Measurements from ENCODE around the gene ARVCF.
A peak's percentile ranks its signal among the peaks of the same experiment; 100 is the strongest.

Gene ARVCF

GRCh38 chr22:19974268-19974861 lies 42.3 kb downstream of the ARVCF start:
- no peak overlapping the region for H4K91ac ChIP-seq (ENCODE audit: low read depth, low read length, poor library complexity)
- H3K27me3 ChIP-seq (ENCODE audit: control insufficient read depth in 3 of 3, insufficient read depth in 3 of 3, low read depth in 1 of 3, low read length in 3 of 3), result no peaks in the 10 kb centered on the region
- WGBS, 2 donors (ENCODE audit: extremely low coverage in 2 of 2, insufficient read length in 2 of 2, insufficient replicate concordance in 1 of 2), result no CpG with 5 or more reads among the region's 11 CpGs
- no peaks in the 10 kb centered on the region for H3K9me3 ChIP-seq (replicated peaks in 1 of 2; ENCODE audit: control insufficient read depth in 2 of 2, insufficient read depth in 1 of 2, low read depth in 1 of 2, low read length in 2 of 2)
- no peak overlapping the region for H2BK15ac ChIP-seq (ENCODE audit: low read length)
- no peak overlapping the region for H2BK120ac ChIP-seq (ENCODE audit: low read depth, low read length)
- H3K4me1 ChIP-seq (ENCODE audit: control insufficient read depth in 2 of 2, insufficient read depth in 1 of 2, low read depth in 1 of 2, low read length in 2 of 2), result peaks cover 15 to 17% of the 10 kb centered on the region in 2 donors
- H3K14ac ChIP-seq (ENCODE audit: low read length), result no peak overlapping the region
- H3K36me3 ChIP-seq (replicated peaks in 1 of 2; ENCODE audit: control insufficient read depth in 2 of 2, insufficient read depth in 2 of 2, low read length in 2 of 2), result peaks cover 53 to 91% of the 10 kb centered on the region in 2 donors
- DNase-seq (ENCODE audit: low spot score), result peak; percentile 76
- H2BK12ac ChIP-seq (ENCODE audit: low read length), result no peak overlapping the region
- H3K4me2 ChIP-seq (ENCODE audit: insufficient read depth, low read length, poor library complexity, severe bottlenecking), result no peak overlapping the region
- H3K23ac ChIP-seq (ENCODE audit: low read depth, low read length, poor library complexity), result peak overlapping the region; percentile 50
- peak overlapping the region; percentile 73 for H3K18ac ChIP-seq (ENCODE audit: low read length)
- H3K79me1 ChIP-seq (ENCODE audit: low read depth, low read length), result peaks cover 2% of the 10 kb centered on the region
- no peak overlapping the region for H3K4me3 ChIP-seq (ENCODE audit: low read length in 2 of 2)
- H4K8ac ChIP-seq (ENCODE audit: low read depth, low read length), result no peak overlapping the region
- H3K4ac ChIP-seq (ENCODE audit: low read length), result no peak overlapping the region
- H2BK5ac ChIP-seq (ENCODE audit: low read length), result no peak overlapping the region
- H3K9ac ChIP-seq (ENCODE audit: low read depth, low read length, poor library complexity), result no peak overlapping the region
- H3K27ac ChIP-seq (replicated peaks; ENCODE audit: low read length), result no peak overlapping the region
- no peak overlapping the region for H2AK5ac ChIP-seq (ENCODE audit: low read depth, low read length)
- no peak overlapping the region for H2AFZ ChIP-seq (ENCODE audit: low read length)

- H3K23ac ChIP-seq (ENCODE audit: low read depth, low read length, poor library complexity), result peak overlapping the region; percentile 21
- H2BK12ac ChIP-seq (ENCODE audit: low read length), result peak overlapping the region; percentile 7
- no peak overlapping the region for H3K4me3 ChIP-seq (ENCODE audit: low read length in 2 of 2)
- WGBS, 2 donors (ENCODE audit: extremely low coverage in 2 of 2, insufficient read length in 2 of 2, insufficient replicate concordance in 1 of 2), result no CpG with 5 or more reads among the region's 46 CpGs
- H4K91ac ChIP-seq (ENCODE audit: low read depth, low read length, poor library complexity), result no peak overlapping the region
- no peaks in the 10 kb centered on the region for H3K79me1 ChIP-seq (ENCODE audit: low read depth, low read length)
- H2AFZ ChIP-seq (ENCODE audit: low read length), result no peak overlapping the region
- no peaks in the 10 kb centered on the region for H3K9me3 ChIP-seq (replicated peaks in 1 of 2; ENCODE audit: control insufficient read depth in 2 of 2, insufficient read depth in 1 of 2, low read depth in 1 of 2, low read length in 2 of 2)
- H3K4me2 ChIP-seq (ENCODE audit: insufficient read depth, low read length, poor library complexity, severe bottlenecking), result no peak overlapping the region
- H3K9ac ChIP-seq (ENCODE audit: low read depth, low read length, poor library complexity), result peak overlapping the region; percentile 53
- H3K14ac ChIP-seq (ENCODE audit: low read length), result no peak overlapping the region
- no peak overlapping the region for H4K8ac ChIP-seq (ENCODE audit: low read depth, low read length)
- H3K4me1 ChIP-seq (ENCODE audit: control insufficient read depth in 2 of 2, insufficient read depth in 1 of 2, low read depth in 1 of 2, low read length in 2 of 2), result peaks cover 15 to 19% of the 10 kb centered on the region in 2 donors
- no peak overlapping the region for H3K27ac ChIP-seq (replicated peaks; ENCODE audit: low read length)
- H3K36me3 ChIP-seq (replicated peaks in 1 of 2; ENCODE audit: control insufficient read depth in 2 of 2, insufficient read depth in 2 of 2, low read length in 2 of 2), result peaks cover 47 to 88% of the 10 kb centered on the region in 2 donors
- H2BK5ac ChIP-seq (ENCODE audit: low read length), result no peak overlapping the region
- no peak overlapping the region for H2BK15ac ChIP-seq (ENCODE audit: low read length)
- peak overlapping the region; percentile 39 for H3K18ac ChIP-seq (ENCODE audit: low read length)
- H3K4ac ChIP-seq (ENCODE audit: low read length), result no peak overlapping the region
- H3K27me3 ChIP-seq (ENCODE audit: control insufficient read depth in 3 of 3, insufficient read depth in 3 of 3, low read depth in 1 of 3, low read length in 3 of 3), result no peaks in the 10 kb centered on the region
- H2BK120ac ChIP-seq (ENCODE audit: low read depth, low read length), result no peak overlapping the region
- no peak for DNase-seq (ENCODE audit: low spot score)
- H2AK5ac ChIP-seq (ENCODE audit: low read depth, low read length), result peak overlapping the region; percentile 11
These were observed 42.9 kb downstream of the ARVCF start for GRCh38 chr22:19973551-19974267.

DNA sequence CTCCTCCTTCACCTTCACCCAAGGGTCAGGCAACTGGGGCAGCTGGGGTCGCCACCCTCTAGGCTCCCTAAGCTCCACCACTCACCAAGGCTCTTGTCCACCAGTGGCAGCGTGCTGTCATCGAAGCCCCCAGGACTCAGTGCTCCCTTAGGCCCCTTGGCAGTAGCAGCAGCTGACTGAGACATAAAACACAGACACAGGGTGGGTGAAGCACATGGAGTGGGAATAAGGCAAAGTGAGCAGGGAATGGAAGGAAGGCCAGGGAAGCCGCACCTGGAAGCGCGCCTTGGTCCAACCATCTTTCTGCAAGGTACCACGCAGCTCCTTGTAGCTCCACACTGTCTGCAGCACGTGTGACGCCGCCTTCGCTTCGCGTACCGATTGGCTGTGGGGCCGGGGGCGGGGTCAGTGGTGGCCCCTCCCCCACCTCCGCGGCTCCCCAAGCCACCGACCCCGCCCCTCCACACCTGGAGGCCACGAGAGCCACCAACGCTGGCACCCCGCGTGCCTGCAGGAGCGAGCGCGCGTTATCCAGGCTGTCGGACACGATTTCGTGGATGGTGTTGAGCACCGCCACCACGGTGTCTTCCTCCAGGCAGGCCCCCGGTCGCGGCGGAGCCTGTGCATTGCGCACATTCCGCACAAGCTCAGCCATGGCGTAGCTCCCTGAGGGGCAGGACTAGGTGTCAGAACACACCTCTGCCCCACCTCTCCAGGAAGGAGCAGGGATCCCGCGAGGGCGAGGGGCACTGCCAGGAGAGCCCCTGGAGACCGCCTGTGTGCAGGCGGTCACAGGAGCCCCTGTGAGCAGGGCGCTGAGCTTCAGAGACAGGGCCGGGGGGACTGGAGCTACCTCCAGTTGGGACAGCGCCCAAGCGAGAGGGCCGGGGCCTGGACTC lies 43.7 kb downstream of the ARVCF start:
- DNase-seq (ENCODE audit: low spot score), result no peak
- H3K9me3 ChIP-seq (replicated peaks in 1 of 2; ENCODE audit: control insufficient read depth in 2 of 2, insufficient read depth in 1 of 2, low read depth in 1 of 2, low read length in 2 of 2), result no peaks in the 10 kb centered on the region
- no peak overlapping the region for H3K4me3 ChIP-seq (ENCODE audit: low read length in 2 of 2)
- no CpG with 5 or more reads among the region's 50 CpGs for WGBS, 2 donors (ENCODE audit: extremely low coverage in 2 of 2, insufficient read length in 2 of 2, insufficient replicate concordance in 1 of 2)
- H3K14ac ChIP-seq (ENCODE audit: low read length), result peak overlapping the region; percentile 50
- no peak overlapping the region for H4K91ac ChIP-seq (ENCODE audit: low read depth, low read length, poor library complexity)
- H3K79me1 ChIP-seq (ENCODE audit: low read depth, low read length), result no peaks in the 10 kb centered on the region
- no peak overlapping the region for H2BK120ac ChIP-seq (ENCODE audit: low read depth, low read length)
- H2AFZ ChIP-seq (ENCODE audit: low read length), result no peak overlapping the region
- H3K4me2 ChIP-seq (ENCODE audit: insufficient read depth, low read length, poor library complexity, severe bottlenecking), result no peak overlapping the region
- H2BK12ac ChIP-seq (ENCODE audit: low read length), result peak overlapping the region; percentile 52
- H2AK5ac ChIP-seq (ENCODE audit: low read depth, low read length), result no peak overlapping the region
- H2BK15ac ChIP-seq (ENCODE audit: low read length), result no peak overlapping the region
- peak overlapping the region; percentile 3 for H3K23ac ChIP-seq (ENCODE audit: low read depth, low read length, poor library complexity)
- H3K36me3 ChIP-seq (replicated peaks in 1 of 2; ENCODE audit: control insufficient read depth in 2 of 2, insufficient read depth in 2 of 2, low read length in 2 of 2), result peaks cover 46 to 80% of the 10 kb centered on the region in 2 donors
- peak overlapping the region; percentile 86 for H3K18ac ChIP-seq (ENCODE audit: low read length)
- no peak overlapping the region for H4K8ac ChIP-seq (ENCODE audit: low read depth, low read length)
- H3K27me3 ChIP-seq (ENCODE audit: control insufficient read depth in 3 of 3, insufficient read depth in 3 of 3, low read depth in 1 of 3, low read length in 3 of 3), result no peaks in the 10 kb centered on the region
- H3K4me1 ChIP-seq (ENCODE audit: control insufficient read depth in 2 of 2, insufficient read depth in 1 of 2, low read depth in 1 of 2, low read length in 2 of 2), result peaks cover 15 to 25% of the 10 kb centered on the region in 2 donors
- no peak overlapping the region for H3K27ac ChIP-seq (replicated peaks; ENCODE audit: low read length)
- H3K9ac ChIP-seq (ENCODE audit: low read depth, low read length, poor library complexity), result no peak overlapping the region
- no peak overlapping the region for H2BK5ac ChIP-seq (ENCODE audit: low read length)
- H3K4ac ChIP-seq (ENCODE audit: low read length), result no peak overlapping the region

- H3K9me3 ChIP-seq (replicated peaks in 1 of 2; ENCODE audit: control insufficient read depth in 2 of 2, insufficient read depth in 1 of 2, low read depth in 1 of 2, low read length in 2 of 2), result no peaks in the 10 kb centered on the region
- no peak overlapping the region for H3K18ac ChIP-seq (ENCODE audit: low read length)
- no peak overlapping the region for H4K91ac ChIP-seq (ENCODE audit: low read depth, low read length, poor library complexity)
- no peak overlapping the region for H2AK5ac ChIP-seq (ENCODE audit: low read depth, low read length)
- H3K14ac ChIP-seq (ENCODE audit: low read length), result no peak overlapping the region
- H2BK15ac ChIP-seq (ENCODE audit: low read length), result no peak overlapping the region
- no peak overlapping the region for H2BK120ac ChIP-seq (ENCODE audit: low read depth, low read length)
- no peaks in the 10 kb centered on the region for H3K27me3 ChIP-seq (ENCODE audit: control insufficient read depth in 3 of 3, insufficient read depth in 3 of 3, low read depth in 1 of 3, low read length in 3 of 3)
- no peak overlapping the region for H4K8ac ChIP-seq (ENCODE audit: low read depth, low read length)
- no peak overlapping the region for H3K9ac ChIP-seq (ENCODE audit: low read depth, low read length, poor library complexity)
- H3K79me1 ChIP-seq (ENCODE audit: low read depth, low read length), result no peaks in the 10 kb centered on the region
- H3K4me2 ChIP-seq (ENCODE audit: insufficient read depth, low read length, poor library complexity, severe bottlenecking), result no peak overlapping the region
- H3K4ac ChIP-seq (ENCODE audit: low read length), result no peak overlapping the region
- no peak overlapping the region for H2AFZ ChIP-seq (ENCODE audit: low read length)
- no peak overlapping the region for H3K4me3 ChIP-seq (ENCODE audit: low read length in 2 of 2)
- H2BK12ac ChIP-seq (ENCODE audit: low read length), result no peak overlapping the region
- H2BK5ac ChIP-seq (ENCODE audit: low read length), result no peak overlapping the region
- H3K4me1 ChIP-seq (ENCODE audit: control insufficient read depth in 2 of 2, insufficient read depth in 1 of 2, low read depth in 1 of 2, low read length in 2 of 2), result peaks cover 16 to 31% of the 10 kb centered on the region in 2 donors
- no CpG with 5 or more reads among the region's 9 CpGs for WGBS, 2 donors (ENCODE audit: extremely low coverage in 2 of 2, insufficient read length in 2 of 2, insufficient replicate concordance in 1 of 2)
- no peak for DNase-seq (ENCODE audit: low spot score)
- H3K27ac ChIP-seq (replicated peaks; ENCODE audit: low read length), result no peak overlapping the region
- peaks cover 44 to 74% of the 10 kb centered on the region in 2 donors for H3K36me3 ChIP-seq (replicated peaks in 1 of 2; ENCODE audit: control insufficient read depth in 2 of 2, insufficient read depth in 2 of 2, low read length in 2 of 2)
- no peak overlapping the region for H3K23ac ChIP-seq (ENCODE audit: low read depth, low read length, poor library complexity)
These were observed 44.4 kb downstream of the ARVCF start for GRCh38 chr22:19972251-19972650.

Data from neuronal stem cell (in vitro differentiated cells).